ENCODE results near the gene CIPC. TPM values are rescaled to one million over a fixed set of nuclear protein-coding genes. Genes with fewer than 3 reads are reported as not detected.
A peak's percentile ranks its signal among the peaks of the same experiment; 100 is the strongest.

Gene CIPC
- total RNA-seq, 2 experiments from 2014 or later = 11.4 to 11.7 TPM

GRCh38 chr14:77130386-77130785 is 32.3 kb downstream of the CIPC start:
- Mint-ChIP-seq H3K27ac (no peak overlapping the region), H3K4me1 (ENCODE audit: low read depth) (peaks cover 6% of the 10 kb centered on the region), H3K27me3 (ENCODE audit: low read depth) (peaks cover 60% of the 10 kb centered on the region), H3K9me3 (ENCODE audit: insufficient read depth) (no peaks in the 10 kb centered on the region), H3K4me3 (no peak overlapping the region), H3K36me3 (ENCODE audit: low read depth) (no peaks in the 10 kb centered on the region)
- no peak for ATAC-seq
- no peak for DNase-seq
- CTCF ChIA-PET = no interaction called here
- POLR2A ChIA-PET = no interaction called here

- DNase-seq (no peak), ATAC-seq (no peak)
- Mint-ChIP-seq H3K27ac (no peak overlapping the region), H3K4me1 (ENCODE audit: low read depth) (peaks cover 4% of the 10 kb centered on the region), H3K27me3 (ENCODE audit: low read depth) (peaks cover 52% of the 10 kb centered on the region), H3K4me3 (no peak overlapping the region), H3K9me3 (ENCODE audit: insufficient read depth) (no peaks in the 10 kb centered on the region), H3K36me3 (ENCODE audit: low read depth) (no peaks in the 10 kb centered on the region)
- ChIA-PET CTCF (no interaction called here), POLR2A (no interaction called here)
These were observed 33.1 kb downstream of the CIPC start for GRCh38 chr14:77131206-77131605.

- H3K4me1 Mint-ChIP-seq (ENCODE audit: low read depth) = peaks cover 4% of the 10 kb centered on the region
- ChIA-PET POLR2A (no interaction called here), CTCF (interaction anchor here (2.0 kb wide), 1 partner anchor 19 kb away, joined by 8 read pairs; no protein-coding TSS in a partner anchor)
- DNase-seq (no peak), ATAC-seq (no peak)
- no peaks in the 10 kb centered on the region for H3K36me3 Mint-ChIP-seq (ENCODE audit: low read depth)
- no peak overlapping the region for H3K27ac Mint-ChIP-seq
- H3K27me3 Mint-ChIP-seq (ENCODE audit: low read depth) = peaks cover 47% of the 10 kb centered on the region
- no peaks in the 10 kb centered on the region for H3K9me3 Mint-ChIP-seq (ENCODE audit: insufficient read depth)
- H3K4me3 Mint-ChIP-seq = no peak overlapping the region
These were observed 33.9 kb downstream of the CIPC start for GRCh38 chr14:77131871-77132486.

- CTCF ChIA-PET = interaction anchor here (0.7 to 2.3 kb wide), 7 partner anchors 9 to 187 kb away, joined by 3 to 14 read pairs (median 5); partner anchors contain the start of gene GSTZ1
- Mint-ChIP-seq H3K4me1 (ENCODE audit: low read depth) (peaks cover 4% of the 10 kb centered on the region), H3K4me3 (no peak overlapping the region), H3K36me3 (ENCODE audit: low read depth) (no peaks in the 10 kb centered on the region), H3K27ac (no peak overlapping the region), H3K9me3 (ENCODE audit: insufficient read depth) (no peaks in the 10 kb centered on the region), H3K27me3 (ENCODE audit: low read depth) (peaks cover 45% of the 10 kb centered on the region)
- POLR2A ChIA-PET = no interaction called here
- DNase-seq (peak; percentile 83), ATAC-seq (peak; percentile 94)
These were observed 35.8 kb downstream of the CIPC start for GRCh38 chr14:77133720-77134338.

GRCh38 chr14:77139022-77139421 is 41.0 kb downstream of the CIPC start:
- DNase-seq = no peak
- CTCF ChIA-PET = no interaction called here
- POLR2A ChIA-PET = no interaction called here
- no peak overlapping the region for H3K27ac Mint-ChIP-seq
- peaks cover 61% of the 10 kb centered on the region for H3K27me3 Mint-ChIP-seq (ENCODE audit: low read depth)
- no peaks in the 10 kb centered on the region for H3K9me3 Mint-ChIP-seq (ENCODE audit: insufficient read depth)
- ATAC-seq = no peak
- H3K4me3 Mint-ChIP-seq = no peak overlapping the region
- peaks cover 16% of the 10 kb centered on the region for H3K4me1 Mint-ChIP-seq (ENCODE audit: low read depth)
- no peaks in the 10 kb centered on the region for H3K36me3 Mint-ChIP-seq (ENCODE audit: low read depth)

GRCh38 chr14:77139540-77140358 is 41.7 kb downstream of the CIPC start:
- H3K27me3 Mint-ChIP-seq (ENCODE audit: low read depth) = peaks cover 62% of the 10 kb centered on the region
- ATAC-seq = peak; percentile 85
- H3K27ac Mint-ChIP-seq = no peak overlapping the region
- peaks cover 16% of the 10 kb centered on the region for H3K4me1 Mint-ChIP-seq (ENCODE audit: low read depth)
- ChIA-PET CTCF (interaction anchor here (1.0 to 2.8 kb wide), 7 partner anchors 10 to 177 kb away, joined by 4 to 9 read pairs (median 6); no protein-coding TSS in a partner anchor), POLR2A (no interaction called here)
- H3K9me3 Mint-ChIP-seq (ENCODE audit: insufficient read depth) = no peaks in the 10 kb centered on the region
- H3K4me3 Mint-ChIP-seq = no peak overlapping the region
- peak; percentile 63 for DNase-seq
- H3K36me3 Mint-ChIP-seq (ENCODE audit: low read depth) = no peaks in the 10 kb centered on the region

- no peaks in the 10 kb centered on the region for H3K36me3 Mint-ChIP-seq (ENCODE audit: low read depth)
- ATAC-seq = no peak
- H3K27ac Mint-ChIP-seq = no peak overlapping the region
- H3K9me3 Mint-ChIP-seq (ENCODE audit: insufficient read depth) = no peaks in the 10 kb centered on the region
- ChIA-PET CTCF (interaction anchor here (1.0 to 2.8 kb wide), 7 partner anchors 9 to 176 kb away, joined by 4 to 9 read pairs (median 6); no protein-coding TSS in a partner anchor), POLR2A (no interaction called here)
- H3K4me1 Mint-ChIP-seq (ENCODE audit: low read depth) = peaks cover 16% of the 10 kb centered on the region
- H3K4me3 Mint-ChIP-seq = no peak overlapping the region
- H3K27me3 Mint-ChIP-seq (ENCODE audit: low read depth) = peaks cover 65% of the 10 kb centered on the region
- no peak for DNase-seq
These were observed 42.5 kb downstream of the CIPC start for GRCh38 chr14:77140359-77141213.

- no peak for DNase-seq
- Mint-ChIP-seq H3K27ac (no peak within 1 kb of the TSS), H3K36me3 (ENCODE audit: low read depth) (no peaks in the 10 kb centered on the region), H3K4me3 (no peak within 1 kb of the TSS), H3K9me3 (ENCODE audit: insufficient read depth) (no peaks in the 10 kb centered on the region), H3K4me1 (ENCODE audit: low read depth) (peaks cover 16% of the 10 kb centered on the region), H3K27me3 (ENCODE audit: low read depth) (peaks cover 73% of the 10 kb centered on the region)
- ChIA-PET POLR2A (no interaction called here), CTCF (interaction anchor here (1.8 to 2.8 kb wide), 3 partner anchors 10 to 175 kb away, joined by 4 to 15 read pairs (median 9); no protein-coding TSS in a partner anchor)
- ATAC-seq = peak; percentile 52
These were observed 43.4 kb downstream of the CIPC start, which contains the start of gene ZDHHC22 for GRCh38 chr14:77141214-77142004. Gene ZDHHC22 (minus strand): TSS chr14:77141791. CDS start chr14:77139738, 2,053 bp downstream.

GRCh38 chr14:77142005-77142800 is 44.1 kb downstream of the CIPC start:
- peaks cover 77% of the 10 kb centered on the region for H3K27me3 Mint-ChIP-seq (ENCODE audit: low read depth)
- H3K27ac Mint-ChIP-seq = no peak overlapping the region
- H3K4me1 Mint-ChIP-seq (ENCODE audit: low read depth) = peaks cover 16% of the 10 kb centered on the region
- no peaks in the 10 kb centered on the region for H3K9me3 Mint-ChIP-seq (ENCODE audit: insufficient read depth)
- ChIA-PET CTCF (interaction anchor here (1.0 to 2.8 kb wide), 6 partner anchors 10 to 269 kb away, joined by 3 to 16 read pairs (median 6); no protein-coding TSS in a partner anchor), POLR2A (no interaction called here)
- no peak for ATAC-seq
- no peak overlapping the region for H3K4me3 Mint-ChIP-seq
- no peak for DNase-seq
- no peaks in the 10 kb centered on the region for H3K36me3 Mint-ChIP-seq (ENCODE audit: low read depth)

- H3K4me1 Mint-ChIP-seq (ENCODE audit: low read depth) = peaks cover 16% of the 10 kb centered on the region
- no peak overlapping the region for H3K27ac Mint-ChIP-seq
- H3K36me3 Mint-ChIP-seq (ENCODE audit: low read depth) = no peaks in the 10 kb centered on the region
- no peaks in the 10 kb centered on the region for H3K9me3 Mint-ChIP-seq (ENCODE audit: insufficient read depth)
- DNase-seq = no peak
- H3K27me3 Mint-ChIP-seq (ENCODE audit: low read depth) = peaks cover 75% of the 10 kb centered on the region
- no peak for ATAC-seq
- ChIA-PET POLR2A (no interaction called here), CTCF (interaction anchor here (1.0 to 2.5 kb wide), 7 partner anchors 9 to 270 kb away, joined by 3 to 16 read pairs (median 5); no protein-coding TSS in a partner anchor)
- no peak overlapping the region for H3K4me3 Mint-ChIP-seq
These were observed 45.0 kb downstream of the CIPC start for GRCh38 chr14:77143071-77143470.
